ENCODE measurements around the gene SP5. TPM values are rescaled to one million over a fixed set of nuclear protein-coding genes. Genes with fewer than 3 reads are reported as not detected.

The SP5 gene
- total RNA-seq, 1 experiment from 2014 or later: 0.64 TPM

DNA sequence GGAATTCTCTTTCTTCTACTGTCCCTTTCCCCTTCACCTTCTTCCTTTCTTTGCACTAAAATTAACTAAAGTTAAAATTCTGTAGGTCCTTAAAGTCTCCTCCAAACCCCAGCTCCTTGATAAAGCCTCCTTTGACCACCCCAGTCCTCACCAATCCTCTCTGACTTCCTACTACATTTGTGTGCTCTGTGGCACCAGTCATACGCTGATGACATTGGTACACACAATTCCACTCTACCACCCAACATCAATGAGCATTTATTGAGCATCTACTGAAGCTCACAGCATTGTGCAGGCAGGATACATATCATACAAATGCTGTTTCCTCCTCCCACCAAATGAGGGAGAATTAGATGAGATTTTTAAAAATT is 4.5 kb upstream of the SP5 start:
- Histone ChIP-seq H3K36me3 (ENCODE audit: control insufficient read depth, insufficient read depth, low read length) (no peaks in the 10 kb centered on the region; the same call in 1 of the 2 replicates), H3K27ac (ENCODE audit: low read length) (no peak overlapping the region), H3K4me3 (ENCODE audit: low read depth in 2 of 2, low read length in 2 of 2) (no peak overlapping the region), H3K9me3 (ENCODE audit: control insufficient read depth, insufficient read depth, low read depth, low read length) (no peaks in the 10 kb centered on the region), H3K4me1 (ENCODE audit: control insufficient read depth, insufficient read depth, low read length) (peaks cover 12% of the 10 kb centered on the region), H3K27me3 (ENCODE audit: control insufficient read depth, insufficient read depth, low read length) (peaks cover 9% of the 10 kb centered on the region)
- ChIA-PET CTCF (no interaction called here), POLR2A (no interaction called here)
- in situ Hi-C loops (cut with HindIII; ENCODE audit: low pct_unique_long_range_greater_than_20kb, low sequenced_read_pairs) (no loop called here), intact Hi-C loops (cut with micrococcal nuclease; ENCODE audit: unreplicated experiment) (loop anchor here (10.0 kb wide), 1 partner anchor 104 kb away; the partner anchor contains the start of gene GAD1)
- ATAC-seq: no peak
- DNase-seq (ENCODE audit: low read depth, low spot score): no peak
- TF ChIP-seq, protein P1, sequence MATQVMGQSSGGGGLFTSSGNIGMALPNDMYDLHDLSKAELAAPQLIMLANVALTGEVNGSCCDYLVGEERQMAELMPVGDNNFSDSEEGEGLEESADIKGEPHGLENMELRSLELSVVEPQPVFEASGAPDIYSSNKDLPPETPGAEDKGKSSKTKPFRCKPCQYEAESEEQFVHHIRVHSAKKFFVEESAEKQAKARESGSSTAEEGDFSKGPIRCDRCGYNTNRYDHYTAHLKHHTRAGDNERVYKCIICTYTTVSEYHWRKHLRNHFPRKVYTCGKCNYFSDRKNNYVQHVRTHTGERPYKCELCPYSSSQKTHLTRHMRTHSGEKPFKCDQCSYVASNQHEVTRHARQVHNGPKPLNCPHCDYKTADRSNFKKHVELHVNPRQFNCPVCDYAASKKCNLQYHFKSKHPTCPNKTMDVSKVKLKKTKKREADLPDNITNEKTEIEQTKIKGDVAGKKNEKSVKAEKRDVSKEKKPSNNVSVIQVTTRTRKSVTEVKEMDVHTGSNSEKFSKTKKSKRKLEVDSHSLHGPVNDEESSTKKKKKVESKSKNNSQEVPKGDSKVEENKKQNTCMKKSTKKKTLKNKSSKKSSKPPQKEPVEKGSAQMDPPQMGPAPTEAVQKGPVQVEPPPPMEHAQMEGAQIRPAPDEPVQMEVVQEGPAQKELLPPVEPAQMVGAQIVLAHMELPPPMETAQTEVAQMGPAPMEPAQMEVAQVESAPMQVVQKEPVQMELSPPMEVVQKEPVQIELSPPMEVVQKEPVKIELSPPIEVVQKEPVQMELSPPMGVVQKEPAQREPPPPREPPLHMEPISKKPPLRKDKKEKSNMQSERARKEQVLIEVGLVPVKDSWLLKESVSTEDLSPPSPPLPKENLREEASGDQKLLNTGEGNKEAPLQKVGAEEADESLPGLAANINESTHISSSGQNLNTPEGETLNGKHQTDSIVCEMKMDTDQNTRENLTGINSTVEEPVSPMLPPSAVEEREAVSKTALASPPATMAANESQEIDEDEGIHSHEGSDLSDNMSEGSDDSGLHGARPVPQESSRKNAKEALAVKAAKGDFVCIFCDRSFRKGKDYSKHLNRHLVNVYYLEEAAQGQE (IDR thresholded peaks at IDR 0.05; ENCODE audit: insufficient read depth in 1 of 2, low read depth in 2 of 2, low read length in 1 of 2): no peak
- TF ChIP-seq, protein P2, sequence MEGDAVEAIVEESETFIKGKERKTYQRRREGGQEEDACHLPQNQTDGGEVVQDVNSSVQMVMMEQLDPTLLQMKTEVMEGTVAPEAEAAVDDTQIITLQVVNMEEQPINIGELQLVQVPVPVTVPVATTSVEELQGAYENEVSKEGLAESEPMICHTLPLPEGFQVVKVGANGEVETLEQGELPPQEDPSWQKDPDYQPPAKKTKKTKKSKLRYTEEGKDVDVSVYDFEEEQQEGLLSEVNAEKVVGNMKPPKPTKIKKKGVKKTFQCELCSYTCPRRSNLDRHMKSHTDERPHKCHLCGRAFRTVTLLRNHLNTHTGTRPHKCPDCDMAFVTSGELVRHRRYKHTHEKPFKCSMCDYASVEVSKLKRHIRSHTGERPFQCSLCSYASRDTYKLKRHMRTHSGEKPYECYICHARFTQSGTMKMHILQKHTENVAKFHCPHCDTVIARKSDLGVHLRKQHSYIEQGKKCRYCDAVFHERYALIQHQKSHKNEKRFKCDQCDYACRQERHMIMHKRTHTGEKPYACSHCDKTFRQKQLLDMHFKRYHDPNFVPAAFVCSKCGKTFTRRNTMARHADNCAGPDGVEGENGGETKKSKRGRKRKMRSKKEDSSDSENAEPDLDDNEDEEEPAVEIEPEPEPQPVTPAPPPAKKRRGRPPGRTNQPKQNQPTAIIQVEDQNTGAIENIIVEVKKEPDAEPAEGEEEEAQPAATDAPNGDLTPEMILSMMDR (IDR thresholded peaks at IDR 0.05): no peak
- TF ChIP-seq TCF7L2 (IDR thresholded peaks at IDR 0.05; ENCODE audit: low read depth, low read length) (no peak), POLR2AphosphoS5 (IDR thresholded peaks at IDR 0.05; ENCODE audit: low read depth, low read length) (no peak), SIN3A (IDR thresholded peaks at IDR 0.05; ENCODE audit: borderline replicate concordance, insufficient read depth, low read depth, low read length) (no peak)
- BruUV-seq (replicated peaks): no TSS peak

DNA sequence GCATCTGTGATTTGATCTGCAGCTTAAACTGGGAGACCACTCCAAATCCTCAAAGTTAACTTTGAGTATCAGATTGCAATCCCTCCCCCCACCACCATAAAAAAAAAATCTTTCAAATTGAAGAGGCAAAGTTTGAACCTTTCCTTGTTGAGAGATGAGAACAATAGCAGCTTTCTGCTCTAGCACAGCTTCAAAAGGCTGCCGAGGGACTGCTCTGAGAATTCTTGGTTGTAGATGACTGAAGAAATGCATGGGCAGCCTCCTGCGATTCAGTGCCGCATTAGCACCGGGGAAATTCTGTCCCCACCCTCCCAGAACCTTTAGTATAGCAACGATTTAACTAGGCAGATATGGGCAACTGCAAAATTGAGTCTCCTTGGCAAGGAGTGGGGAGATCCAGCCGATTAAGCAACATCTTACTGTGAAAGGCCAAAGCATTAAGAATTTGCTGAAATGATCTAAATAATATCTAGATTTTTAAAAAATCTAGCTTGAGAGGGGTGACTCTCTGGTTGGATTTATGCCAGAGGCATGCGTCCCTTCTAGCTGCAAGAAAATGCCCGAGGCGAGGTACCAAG is 3.9 kb upstream of the SP5 start:
- in situ Hi-C loops (cut with HindIII; ENCODE audit: low pct_unique_long_range_greater_than_20kb, low sequenced_read_pairs) (no loop called here), intact Hi-C loops (cut with micrococcal nuclease; ENCODE audit: unreplicated experiment) (loop anchor here (10.0 kb wide), 1 partner anchor 104 kb away; the partner anchor contains the start of gene GAD1)
- BruUV-seq (replicated peaks): no TSS peak
- Histone ChIP-seq H3K27ac (ENCODE audit: low read length) (no peak overlapping the region), H3K9me3 (ENCODE audit: control insufficient read depth, insufficient read depth, low read depth, low read length) (no peaks in the 10 kb centered on the region), H3K4me3 (ENCODE audit: low read depth in 2 of 2, low read length in 2 of 2) (peak overlapping the region in 1 of 2 experiments; percentile 27; a peak in 1 of 4 replicates), H3K36me3 (ENCODE audit: control insufficient read depth, insufficient read depth, low read length) (no peaks in the 10 kb centered on the region; the same call in 1 of the 2 replicates), H3K4me1 (ENCODE audit: control insufficient read depth, insufficient read depth, low read length) (peaks cover 12% of the 10 kb centered on the region), H3K27me3 (ENCODE audit: control insufficient read depth, insufficient read depth, low read length) (peaks cover 9% of the 10 kb centered on the region)
- ATAC-seq: no peak
- no peak for TF ChIP-seq TCF7L2 (IDR thresholded peaks at IDR 0.05; ENCODE audit: low read depth, low read length)
- TF ChIP-seq, protein P1 (IDR thresholded peaks at IDR 0.05; ENCODE audit: insufficient read depth in 1 of 2, low read depth in 2 of 2, low read length in 1 of 2): no peak
- ChIA-PET CTCF (no interaction called here), POLR2A (no interaction called here)
- DNase-seq (ENCODE audit: low read depth, low spot score): no peak

All from Panc1 (cell line).